ENCODE measurements around the gene ZNF184.

The ZNF184 gene

GRCh38 chr6:27472617-27473400, at the start of gene ZNF184:
ZNF184 (minus strand) TSS chr6:27473105; CDS start chr6:27472294, 811 bp downstream.
- H3K4me3 ChIP-seq (replicated peaks; ENCODE audit: low read depth, low read length), result peak within 1 kb of the TSS; percentile 87
- DNase-seq (ENCODE audit: extremely low read depth, low read depth), result peak; percentile 89
- no peak for TF ChIP-seq CTCF (IDR thresholded peaks at IDR 0.05; ENCODE audit: low read depth, low read length, missing control alignments)

GRCh38 chr6:27518881-27519795, 46.2 kb upstream of the ZNF184 start:
- TF ChIP-seq CTCF (IDR thresholded peaks at IDR 0.05; ENCODE audit: low read depth, low read length, missing control alignments), result peak; percentile 60
- H3K4me3 ChIP-seq (replicated peaks; ENCODE audit: low read depth, low read length), result peak overlapping the region; percentile 65
- DNase-seq (ENCODE audit: extremely low read depth, low read depth), result peak; percentile 87

- no peak for TF ChIP-seq CTCF (IDR thresholded peaks at IDR 0.05; ENCODE audit: low read depth, low read length, missing control alignments)
- H3K4me3 ChIP-seq (replicated peaks; ENCODE audit: low read depth, low read length), result peak overlapping the region; percentile 65
- no peak for DNase-seq (ENCODE audit: extremely low read depth, low read depth)
Observed at GRCh38 chr6:27517928-27518787, 45.3 kb upstream of the ZNF184 start.

- H3K4me3 ChIP-seq (replicated peaks; ENCODE audit: low read depth, low read length), result no peak overlapping the region
- TF ChIP-seq CTCF (IDR thresholded peaks at IDR 0.05; ENCODE audit: low read depth, low read length, missing control alignments), result no peak
- DNase-seq (ENCODE audit: extremely low read depth, low read depth), result no peak
Observed at GRCh38 chr6:27517238-27517637, 44.3 kb upstream of the ZNF184 start.

- TF ChIP-seq CTCF (IDR thresholded peaks at IDR 0.05; ENCODE audit: low read depth, low read length, missing control alignments), result no peak
- no peak for DNase-seq (ENCODE audit: extremely low read depth, low read depth)
- H3K4me3 ChIP-seq (replicated peaks; ENCODE audit: low read depth, low read length), result no peak overlapping the region
Observed at GRCh38 chr6:27514906-27515495, 42.1 kb upstream of the ZNF184 start.

GRCh38 chr6:27512525-27512924, 39.6 kb upstream of the ZNF184 start:
- no peak overlapping the region for H3K4me3 ChIP-seq (replicated peaks; ENCODE audit: low read depth, low read length)
- no peak for DNase-seq (ENCODE audit: extremely low read depth, low read depth)
- TF ChIP-seq CTCF (IDR thresholded peaks at IDR 0.05; ENCODE audit: low read depth, low read length, missing control alignments), result no peak
